NCI-H524 (cell line): Measurements from ENCODE around the gene MAST4.

Experiments used
- DNase-seq, 2 experiments: peaks; one replicate each; lab custom pipeline; 2025; lab: John Stamatoyannopoulos, UW

Gene MAST4

GRCh38 chr5:66906021-66906420 is 309.8 kb downstream of the MAST4 start:
- no peak for DNase-seq

GRCh38 chr5:66908230-66908629 is 312.0 kb downstream of the MAST4 start:
- no peak for DNase-seq

GRCh38 chr5:66909364-66909763 is 313.2 kb downstream of the MAST4 start:
- DNase-seq = no peak

GRCh38 chr5:66912787-66913186 is 316.6 kb downstream of the MAST4 start:
- DNase-seq = no peak

- no peak for DNase-seq
Measured at GRCh38 chr5:66915531-66915930, 319.3 kb downstream of the MAST4 start.

- no peak for DNase-seq
Measured at GRCh38 chr5:66922881-66923280, 326.7 kb downstream of the MAST4 start.

GRCh38 chr5:66923457-66923856 is 327.3 kb downstream of the MAST4 start:
- DNase-seq = no peak

GRCh38 chr5:66923922-66924321 is 327.7 kb downstream of the MAST4 start:
- no peak for DNase-seq

GRCh38 chr5:66927140-66927539 is 330.9 kb downstream of the MAST4 start:
- no peak for DNase-seq

GRCh38 chr5:66929281-66929680 is 333.1 kb downstream of the MAST4 start:
- DNase-seq = no peak

- no peak for DNase-seq
Measured at GRCh38 chr5:66929995-66930394, 333.8 kb downstream of the MAST4 start.

- no peak for DNase-seq
Measured at GRCh38 chr5:66931651-66932050, 335.5 kb downstream of the MAST4 start.

- DNase-seq = no peak
Measured at GRCh38 chr5:66932457-66932856, 336.3 kb downstream of the MAST4 start.

- no peak for DNase-seq
Measured at GRCh38 chr5:66933066-66933465, 336.9 kb downstream of the MAST4 start.

- no peak for DNase-seq
Measured at GRCh38 chr5:66939094-66939493, 342.9 kb downstream of the MAST4 start.

GRCh38 chr5:66945389-66946349 is 349.5 kb downstream of the MAST4 start:
- DNase-seq = no peak

- DNase-seq = no peak
Measured at GRCh38 chr5:66947458-66947857, 351.3 kb downstream of the MAST4 start.

GRCh38 chr5:66949066-66949465 is 352.9 kb downstream of the MAST4 start:
- no peak for DNase-seq

- DNase-seq = no peak
Measured at GRCh38 chr5:66952153-66952552, 356.0 kb downstream of the MAST4 start.

GRCh38 chr5:66956439-66956838 is 360.2 kb downstream of the MAST4 start:
- no peak for DNase-seq

- DNase-seq = no peak
Measured at GRCh38 chr5:66958201-66958979, 362.2 kb downstream of the MAST4 start.

GRCh38 chr5:66958980-66959641 is 362.9 kb downstream of the MAST4 start:
- no peak for DNase-seq
